Glutamatergic neuron (in vitro differentiated cells): ENCODE results near the gene SUGP2. TPM values are rescaled to one million over a fixed set of nuclear protein-coding genes. Genes with fewer than 3 reads are reported as not detected.

Source experiments
- DNase-seq: peaks from one replicate; pipeline ENCODE4 v3.0.0; 2022
- H3K27ac Mint-ChIP-seq: one replicate; pipeline ENCODE4 v1.8.0; 2020; ENCODE audit warnings: mild to moderate bottlenecking, mixed read lengths, inconsistent platforms; ENCODE audit not compliant: unreplicated experiment
- H3K27me3 Mint-ChIP-seq: one replicate; pipeline ENCODE4 v1.8.0; 2020; ENCODE audit warnings: mild to moderate bottlenecking, moderate library complexity, mixed read lengths, inconsistent platforms; ENCODE audit not compliant: unreplicated experiment
- H3K36me3 Mint-ChIP-seq: one replicate; pipeline ENCODE4 v1.8.0; 2020; ENCODE audit warnings: mild to moderate bottlenecking, mixed read lengths, inconsistent platforms; ENCODE audit not compliant: unreplicated experiment
- H3K4me1 Mint-ChIP-seq: one replicate; pipeline ENCODE4 v1.8.0; 2020; ENCODE audit warnings: mild to moderate bottlenecking, low read depth, mixed read lengths, inconsistent platforms; ENCODE audit not compliant: unreplicated experiment
- H3K4me3 Mint-ChIP-seq: one replicate; pipeline ENCODE4 v1.8.0; 2020; ENCODE audit warnings: mild to moderate bottlenecking, mixed read lengths, inconsistent platforms; ENCODE audit not compliant: unreplicated experiment
- H3K9me3 Mint-ChIP-seq: one replicate; pipeline ENCODE4 v1.8.0; 2020; ENCODE audit warnings: mild to moderate bottlenecking, moderate library complexity, mixed read lengths, inconsistent platforms; ENCODE audit not compliant: unreplicated experiment
- CTCF ChIP-seq: fragments of 200-600 bp; sonication (generic); IDR thresholded peaks from one replicate; pipeline ENCODE4 v1.5.0; 2021; ENCODE audit not compliant: partially characterized antibody, unreplicated experiment
- total RNA-seq: library from RNA; stranded (reverse); fragmentation: NEBNext Ultra II Directional; extraction: Animal tissue kit (Norgen Biotek cat#: 25700); gene quantifications from one replicate; pipeline ENCODE4 v1.2.1, GENCODE V29; 2021; ENCODE audit not compliant: unreplicated experiment

SUGP2 gene
- total RNA-seq, 1 donor from 2014 or later, result 201 TPM

- Mint-ChIP-seq H3K4me3 (no peak overlapping the region), H3K27me3 (peaks cover 11% of the 10 kb centered on the region), H3K27ac (no peak overlapping the region), H3K9me3 (peaks cover 2% of the 10 kb centered on the region), H3K36me3 (no peaks in the 10 kb centered on the region), H3K4me1 (no peaks in the 10 kb centered on the region)
- no peak for TF ChIP-seq CTCF
- DNase-seq, result no peak
These were observed 22.8 kb downstream of the SUGP2 start for GRCh38 chr19:19010551-19010950.

- Mint-ChIP-seq H3K4me1 (no peaks in the 10 kb centered on the region), H3K27ac (no peak overlapping the region), H3K4me3 (no peak overlapping the region), H3K27me3 (peaks cover 13% of the 10 kb centered on the region), H3K9me3 (peaks cover 2% of the 10 kb centered on the region), H3K36me3 (no peaks in the 10 kb centered on the region)
- TF ChIP-seq CTCF, result no peak
- no peak for DNase-seq
These were observed 23.4 kb downstream of the SUGP2 start for GRCh38 chr19:19009951-19010350.

GRCh38 chr19:19006213-19006612 lies 27.1 kb downstream of the SUGP2 start:
- peaks cover 3% of the 10 kb centered on the region for H3K9me3 Mint-ChIP-seq
- TF ChIP-seq CTCF, result no peak
- H3K36me3 Mint-ChIP-seq, result no peaks in the 10 kb centered on the region
- no peak overlapping the region for H3K27ac Mint-ChIP-seq
- peaks cover 7% of the 10 kb centered on the region for H3K27me3 Mint-ChIP-seq
- DNase-seq, result no peak
- no peaks in the 10 kb centered on the region for H3K4me1 Mint-ChIP-seq
- no peak overlapping the region for H3K4me3 Mint-ChIP-seq

GRCh38 chr19:19004144-19004543 lies 29.2 kb downstream of the SUGP2 start:
- Mint-ChIP-seq H3K9me3 (peaks cover 3% of the 10 kb centered on the region), H3K36me3 (no peaks in the 10 kb centered on the region), H3K27me3 (peaks cover 7% of the 10 kb centered on the region), H3K4me3 (no peak overlapping the region), H3K4me1 (no peaks in the 10 kb centered on the region), H3K27ac (no peak overlapping the region)
- no peak for DNase-seq
- TF ChIP-seq CTCF, result no peak

GRCh38 chr19:18999896-19000620 lies 33.3 kb downstream of the SUGP2 start:
- H3K4me1 Mint-ChIP-seq, result peaks cover 2% of the 10 kb centered on the region
- H3K27ac Mint-ChIP-seq, result no peak overlapping the region
- H3K4me3 Mint-ChIP-seq, result no peak overlapping the region
- H3K27me3 Mint-ChIP-seq, result peaks cover 2% of the 10 kb centered on the region
- TF ChIP-seq CTCF, result peak; percentile 17
- peak; percentile 41 for DNase-seq
- H3K36me3 Mint-ChIP-seq, result no peaks in the 10 kb centered on the region
- peaks cover 3% of the 10 kb centered on the region for H3K9me3 Mint-ChIP-seq
